Activated CD8-positive, alpha-beta memory T cell treated with anti-CD3 and anti-CD28 coated beads for 1 hour (primary cell): ENCODE results near the gene DLG1.
"Not testable (repeated sequence)": the region's sequence is repeated elsewhere in the genome, so short reads cannot be mapped to it uniquely, and the experiment has no call there.

Experiments used
- DNase-seq, 2 donors: peaks; one replicate each; pipeline ENCODE4 v3.0.0-alpha.2; 2020; ENCODE audit warnings: low read depth in 1 of 2; ENCODE audit errors: extremely low read depth in 1 of 2

Gene DLG1

GRCh38 chr3:197122394-197122793 lies 176.0 kb downstream of the DLG1 start:
- DNase-seq, result no peak

- DNase-seq, result no peak
Measured at GRCh38 chr3:197117114-197117513, 181.3 kb downstream of the DLG1 start.

- no peak for DNase-seq
Measured at GRCh38 chr3:197114007-197114406, 184.4 kb downstream of the DLG1 start.

- DNase-seq, result no peak
Measured at GRCh38 chr3:197111685-197112084, 186.7 kb downstream of the DLG1 start.

- no peak for DNase-seq
Measured at GRCh38 chr3:197105786-197106185, 192.6 kb downstream of the DLG1 start.

GRCh38 chr3:197104738-197105137 lies 193.7 kb downstream of the DLG1 start:
- DNase-seq, result no peak

GRCh38 chr3:197103766-197104165 lies 194.6 kb downstream of the DLG1 start:
- no peak for DNase-seq

- DNase-seq, result no peak
Measured at GRCh38 chr3:197093871-197094270, 204.5 kb downstream of the DLG1 start.

GRCh38 chr3:197088370-197088769 lies 210.0 kb downstream of the DLG1 start:
- DNase-seq, result no peak

GRCh38 chr3:197085137-197085536 lies 213.3 kb downstream of the DLG1 start:
- DNase-seq, result no peak

GRCh38 chr3:197083486-197083885 lies 214.9 kb downstream of the DLG1 start:
- DNase-seq, result no peak

- no peak for DNase-seq
Measured at GRCh38 chr3:197082871-197083270, 215.5 kb downstream of the DLG1 start.

- no peak for DNase-seq
Measured at GRCh38 chr3:197080344-197080743, 218.1 kb downstream of the DLG1 start.

- no peak for DNase-seq
Measured at GRCh38 chr3:197076415-197076814, 222.0 kb downstream of the DLG1 start.

GRCh38 chr3:197068077-197068476 lies 230.3 kb downstream of the DLG1 start:
- no peak for DNase-seq

GRCh38 chr3:197064771-197065170 lies 233.6 kb downstream of the DLG1 start:
- DNase-seq, result no peak

GRCh38 chr3:197062446-197062845 lies 236.0 kb downstream of the DLG1 start:
- no peak for DNase-seq

- not testable (repeated sequence) for DNase-seq
Measured at GRCh38 chr3:197051637-197052036, 246.8 kb downstream of the DLG1 start.

- no peak for DNase-seq
Measured at GRCh38 chr3:197050511-197050910, 247.9 kb downstream of the DLG1 start.

GRCh38 chr3:197042539-197042938 lies 255.9 kb downstream of the DLG1 start:
- DNase-seq, result no peak

GRCh38 chr3:197041875-197042488 lies 256.4 kb downstream of the DLG1 start:
- DNase-seq, result no peak

- no peak for DNase-seq
Measured at GRCh38 chr3:197040658-197041057, 257.8 kb downstream of the DLG1 start.
